Kidney (tissue), 14 donors: ENCODE data around the gene TMEM178B. TPM values are rescaled to one million over a fixed set of nuclear protein-coding genes. Genes with fewer than 3 reads are reported as not detected.

ENCODE experiments used
- DNase-seq, 5 donors: peaks; one replicate each; pipeline ENCODE4 v3.0.0-alpha.2; 2013 to 2020
- FAIRE-seq: peaks from 2 replicates; lab custom pipeline; 2012; peaks lifted over from hg19 to GRCh38; lab: Jason Lieb, UNC
- H3K27ac ChIP-seq, 2 donors: one replicate each; pipeline ENCODE4 v1.7.0; 2013; ENCODE audit warnings: low read depth in 2 of 2, low read length in 2 of 2, inconsistent platforms in 1 of 2
- H3K27me3 ChIP-seq: one replicate; pipeline ENCODE4 v1.7.1; 2013; ENCODE audit warnings: low read length, inconsistent platforms; ENCODE audit not compliant: control insufficient read depth, insufficient read depth
- H3K36me3 ChIP-seq, 3 donors: one replicate each; pipeline versions ENCODE4 v1.7.0 to v1.7.1; 2013; ENCODE audit warnings: low read length in 3 of 3, control low read depth in 1 of 3, inconsistent platforms in 1 of 3; ENCODE audit not compliant: insufficient read depth in 3 of 3, control insufficient read depth in 2 of 3
- H3K4me1 ChIP-seq, 3 donors: one replicate each; pipeline versions ENCODE4 v1.7.0 to v1.7.1; 2013; ENCODE audit warnings: low read length in 3 of 3, inconsistent platforms in 1 of 3, low read depth in 1 of 3; ENCODE audit not compliant: control insufficient read depth in 2 of 3, insufficient read depth in 2 of 3
- H3K4me3 ChIP-seq, 3 donors: one replicate each; pipeline versions ENCODE4 v1.7.0 to v1.8.1; 2013; ENCODE audit warnings: low read length in 3 of 3, control low read depth in 1 of 3, inconsistent platforms in 1 of 3
- H3K9ac ChIP-seq, 3 donors: one replicate each; pipeline versions ENCODE4 v1.7.0 to v1.7.1; 2013; ENCODE audit warnings: low read length in 3 of 3, control low read depth in 1 of 3, inconsistent platforms in 1 of 3
- H3K9me3 ChIP-seq, 3 donors: one replicate each; pipeline versions ENCODE4 v1.7.0 to v1.7.1; 2013; ENCODE audit warnings: low read length in 3 of 3, control low read depth in 1 of 3, inconsistent platforms in 1 of 3; ENCODE audit not compliant: control insufficient read depth in 2 of 3, insufficient read depth in 1 of 3
- CTCF ChIP-seq: IDR thresholded peaks from 3 replicates; pipeline ENCODE4 v1.5.1; 2012; ENCODE audit warnings: mild to moderate bottlenecking, moderate library complexity, borderline replicate concordance; ENCODE audit not compliant: insufficient read depth; ENCODE audit errors: extremely low read depth
- intact Hi-C: fragments of 100-400 bp; cut with DNase I; formaldehyde crosslinking; loops from one replicate; pipeline ENCODE4 v1.11.1; 2022
- polyA plus RNA-seq: library from polyadenylated mRNA; stranded (reverse); fragments of 350-450 nt; fragmentation: Illumina TruSeq; extraction: RNeasy Lipid Tissue Mini Kit (QIAGEN cat#74804); gene quantifications from one replicate; pipeline ENCODE4 v1.2.3, GENCODE V29; 2014; ENCODE audit warnings: low read depth, low replicate concordance; ENCODE audit not compliant: insufficient read depth
- total RNA-seq: library from RNA; stranded (reverse); fragmentation: NEBNext Ultra II Directional; extraction: Animal tissue kit (Norgen Biotek cat#: 25700); gene quantifications from one replicate; pipeline ENCODE4 v1.2.1, GENCODE V29; 2021
- donor health status: control.
- donor health status: control.
- donor health status: control.
- donor health status: control.
- donor health status: control.
- donor health status: DM: yes; HTN: yes; CAD: no.
- donor health status: Normal renal cell carcinoma (clear cell type).

TMEM178B gene
- total and polyA plus RNA-seq, 2 donors from 2014 or later, result 0.58 to 20.0 TPM

DNA sequence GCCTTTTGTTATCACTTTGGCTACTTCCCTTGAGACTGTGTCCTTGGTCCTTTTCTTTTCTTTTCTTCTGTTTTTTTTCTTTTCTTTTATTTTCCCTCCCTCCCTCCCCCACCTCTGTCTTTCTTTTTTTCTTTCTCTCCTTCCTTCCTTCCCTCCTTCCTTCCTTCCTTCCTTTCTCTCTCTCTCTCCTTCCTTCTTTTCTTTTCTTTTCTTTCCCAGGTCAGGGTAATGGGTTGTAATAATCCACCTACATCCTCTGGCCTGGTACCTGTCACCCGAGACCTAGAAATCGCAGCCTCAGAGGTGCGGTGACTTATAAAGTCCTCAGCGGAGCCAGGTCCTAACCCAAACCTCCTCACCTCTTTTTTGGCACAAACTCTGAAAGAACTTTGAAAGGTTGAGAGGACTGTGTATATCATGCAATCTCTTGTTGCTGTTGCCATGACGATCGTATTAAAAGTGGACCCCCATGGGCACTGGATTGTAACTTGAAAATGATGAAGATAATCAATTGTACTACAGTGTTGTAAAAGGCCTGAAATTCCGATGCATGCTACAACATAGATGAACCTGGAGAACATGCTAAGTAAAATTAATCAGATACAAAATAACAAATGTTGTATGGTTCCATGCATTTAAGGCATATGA is 336.6 kb downstream of the TMEM178B start:
- intact Hi-C loops, result no loop called here
- no peak for FAIRE-seq

GRCh38 chr7:141411133-141411532 is 337.3 kb downstream of the TMEM178B start:
- H3K4me1 ChIP-seq, result no peaks in the 10 kb centered on the region
- H3K27me3 ChIP-seq, result no peaks in the 10 kb centered on the region
- intact Hi-C loops, result no loop called here
- DNase-seq (no peak), FAIRE-seq (no peak)
- no peaks in the 10 kb centered on the region for H3K9me3 ChIP-seq
- H3K9ac ChIP-seq, result no peak overlapping the region
- no peak overlapping the region for H3K4me3 ChIP-seq
- no peak overlapping the region for H3K27ac ChIP-seq
- H3K36me3 ChIP-seq, result no peaks in the 10 kb centered on the region
- no peak for TF ChIP-seq CTCF

More for the DNA sequence above, 336.6 kb downstream of the TMEM178B start:
- no peak for TF ChIP-seq CTCF
- H3K4me1 ChIP-seq, result no peaks in the 10 kb centered on the region
- no peaks in the 10 kb centered on the region for H3K36me3 ChIP-seq
- no peak overlapping the region for H3K4me3 ChIP-seq
- DNase-seq, result no peak
- no peak overlapping the region for H3K9ac ChIP-seq
- H3K9me3 ChIP-seq, result no peaks in the 10 kb centered on the region
- H3K27me3 ChIP-seq, result no peaks in the 10 kb centered on the region
- no peak overlapping the region for H3K27ac ChIP-seq

DNA sequence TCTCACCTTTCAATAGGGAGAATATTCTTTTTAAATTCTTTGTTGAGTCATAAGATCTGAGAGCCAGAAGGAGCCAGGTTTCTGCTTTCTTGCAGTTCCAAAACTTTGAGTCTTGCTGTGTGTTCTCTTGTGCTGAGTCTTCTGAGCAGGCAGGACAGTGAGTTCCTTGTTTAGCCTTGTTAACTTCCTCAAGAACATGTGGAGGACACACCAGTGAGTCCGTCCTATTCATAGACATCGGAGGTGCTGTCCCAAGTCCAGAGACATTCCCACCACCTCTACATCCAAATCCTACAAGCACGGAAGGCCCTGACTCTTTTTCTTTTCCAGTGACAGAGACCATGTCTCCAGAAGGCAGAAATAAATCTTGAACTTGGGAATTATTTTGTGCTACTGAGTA is 342.1 kb downstream of the TMEM178B start:
- H3K9me3 ChIP-seq, result no peaks in the 10 kb centered on the region
- no peak for DNase-seq
- no peak for TF ChIP-seq CTCF
- no peaks in the 10 kb centered on the region for H3K27me3 ChIP-seq
- FAIRE-seq, result no peak
- H3K4me1 ChIP-seq, result no peaks in the 10 kb centered on the region
- H3K27ac ChIP-seq, result no peak overlapping the region
- H3K9ac ChIP-seq, result no peak overlapping the region
- H3K36me3 ChIP-seq, result no peaks in the 10 kb centered on the region
- intact Hi-C loops, result no loop called here
- H3K4me3 ChIP-seq, result no peak overlapping the region
